Brain microvascular endothelial cell (primary cell): ENCODE results near the gene SNAI3.
A peak's percentile ranks its signal among the peaks of the same experiment; 100 is the strongest.

ENCODE experiments used
- DNase-seq: peaks from one replicate; pipeline ENCODE4 v3.0.0-alpha.2; 2020
- H3K27ac ChIP-seq: fragments of 250-450 bp; sonication (Bioruptor Pico); 2 replicates; pipeline ENCODE4 v1.5.1; 2020; ENCODE audit warnings: mild to moderate bottlenecking, moderate library complexity
- H3K27me3 ChIP-seq: fragments of 250-450 bp; sonication (Bioruptor Pico); replicated peaks from 2 replicates; pipeline ENCODE4 v1.5.1; 2020; ENCODE audit warnings: mild to moderate bottlenecking
- H3K36me3 ChIP-seq: fragments of 250-450 bp; sonication (Bioruptor Pico); replicated peaks from 2 replicates; pipeline ENCODE4 v1.5.1; 2020; ENCODE audit warnings: mild to moderate bottlenecking
- H3K4me3 ChIP-seq: 2 replicates; pipeline ENCODE4 v1.5.1; 2011; ENCODE audit warnings: low read depth, mild to moderate bottlenecking, control low read depth, low read length, moderate library complexity
- CTCF ChIP-seq: IDR thresholded peaks from 2 replicates; pipeline ENCODE4 v1.5.1; 2011; ENCODE audit warnings: low read depth, mild to moderate bottlenecking, moderate library complexity, low read length, control low read depth, inconsistent platforms; ENCODE audit errors: missing control alignments
- in situ Hi-C: cut with HindIII; loops from 2 replicates; pipeline ENCODE4 v1.10.0; 2017; ENCODE audit warnings: low sequenced_read_pairs, low pct_ligation_motif_present

Gene SNAI3

DNA sequence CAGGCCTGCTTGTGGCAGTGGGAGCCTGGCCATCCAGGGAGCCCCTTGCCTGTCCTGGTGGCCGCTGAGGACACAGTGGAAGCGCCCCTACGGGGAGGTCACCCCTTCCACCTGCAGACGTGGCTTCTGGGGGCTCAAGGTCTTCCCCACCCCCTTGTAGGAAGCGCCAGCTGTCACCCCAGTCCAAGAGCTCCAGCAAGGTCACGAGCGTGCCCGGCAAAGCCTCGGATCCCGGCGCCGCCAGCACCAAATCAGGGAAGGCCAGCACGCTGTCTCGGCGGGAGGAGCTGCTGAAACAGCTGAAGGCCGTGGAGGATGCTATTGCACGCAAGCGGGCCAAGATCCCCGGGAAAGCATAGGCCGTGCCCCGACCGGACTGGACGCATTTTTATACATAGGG lies 55.4 kb downstream of the SNAI3 start:
- no peak for TF ChIP-seq CTCF
- in situ Hi-C loops: no loop called here
- peaks cover 46% of the 10 kb centered on the region for H3K36me3 ChIP-seq

GRCh38 chr16:88630433-88630832 lies 55.9 kb downstream of the SNAI3 start:
- in situ Hi-C loops: no loop called here
- no peak for DNase-seq
- no peak overlapping the region for H3K27ac ChIP-seq
- no peak overlapping the region for H3K4me3 ChIP-seq
- TF ChIP-seq CTCF: no peak
- no peaks in the 10 kb centered on the region for H3K27me3 ChIP-seq
- H3K36me3 ChIP-seq: peaks cover 48% of the 10 kb centered on the region

More for the DNA sequence above, 55.4 kb downstream of the SNAI3 start:
- Histone ChIP-seq H3K27me3 (no peaks in the 10 kb centered on the region), H3K27ac (no peak overlapping the region), H3K4me3 (no peak overlapping the region)
- DNase-seq: no peak

DNA sequence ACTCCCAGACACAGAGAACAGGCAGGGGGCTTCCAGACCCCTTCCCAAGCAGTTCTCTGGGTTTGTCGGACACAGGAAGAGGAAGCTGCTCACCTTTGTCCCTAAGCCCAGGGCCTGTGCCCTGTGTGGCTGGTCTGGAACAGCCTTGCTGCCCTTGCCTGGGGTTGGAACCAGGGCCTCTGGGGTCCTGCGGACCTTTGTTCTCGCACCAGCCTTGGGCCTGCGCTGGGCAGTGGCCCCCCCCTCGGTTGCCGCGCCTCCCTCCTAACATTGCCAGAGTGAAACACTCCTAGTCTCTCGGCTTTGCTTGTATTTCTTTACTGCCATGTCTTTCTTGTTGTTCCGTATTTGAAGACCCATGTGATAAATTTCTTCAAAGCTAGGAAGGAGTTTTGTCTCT lies 56.5 kb downstream of the SNAI3 start:
- Histone ChIP-seq H3K27ac (no peak overlapping the region), H3K27me3 (no peaks in the 10 kb centered on the region), H3K4me3 (no peak overlapping the region), H3K36me3 (peaks cover 54% of the 10 kb centered on the region)
- in situ Hi-C loops: no loop called here
- TF ChIP-seq CTCF: no peak
- no peak for DNase-seq

DNA sequence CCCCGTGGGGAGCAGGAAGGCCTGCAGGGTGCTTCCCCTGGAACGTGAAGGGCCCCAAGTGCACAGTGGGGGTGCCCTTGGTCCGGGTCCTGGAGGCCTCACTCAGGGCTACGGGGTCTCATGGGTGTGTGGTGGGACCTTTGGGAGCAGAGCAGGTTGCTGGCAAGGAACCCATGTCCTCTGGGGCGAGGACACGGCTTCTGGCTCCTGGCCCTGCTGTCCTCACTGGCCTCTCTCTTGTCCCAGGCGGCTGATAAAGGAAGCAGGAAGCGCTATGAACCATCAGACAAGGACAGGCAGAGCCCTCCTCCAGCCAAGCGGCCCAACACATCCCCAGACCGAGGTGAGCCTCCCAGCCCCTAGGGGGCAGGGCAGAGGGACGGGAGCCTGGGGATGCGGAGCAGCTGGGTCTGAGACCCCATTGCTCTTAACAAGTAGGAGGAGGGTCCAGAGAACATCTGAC lies 57.8 kb downstream of the SNAI3 start:
- H3K27ac ChIP-seq: no peak overlapping the region
- no peaks in the 10 kb centered on the region for H3K27me3 ChIP-seq
- TF ChIP-seq CTCF: peak; percentile 66
- H3K4me3 ChIP-seq: no peak overlapping the region
- no peak for DNase-seq
- in situ Hi-C loops: no loop called here
- H3K36me3 ChIP-seq: peaks cover 66% of the 10 kb centered on the region
